T-helper 17 cell (primary cell): ENCODE measurements around the gene FHIT. TPM values are rescaled to one million over a fixed set of nuclear protein-coding genes. Genes with fewer than 3 reads are reported as not detected.
"Not testable (repeated sequence)": the region's sequence is repeated elsewhere in the genome, so short reads cannot be mapped to it uniquely, and the experiment has no call there.

Source experiments
- ATAC-seq: fragments of 150-1000 bp; cut with Tn5 transposase; 2 replicates; pipeline ENCODE4 v1.10.0; 2021; ENCODE audit warnings: mild to moderate bottlenecking, moderate library complexity
- DNase-seq, 3 donors: peaks; one replicate each; pipeline versions ENCODE4 v3.0.0 to v3.0.0-alpha.2; 2020 to 2021
- H3K9me3 ChIP-seq: one replicate; pipeline ENCODE4 v1.7.0; 2013; ENCODE audit warnings: low read length, mild to moderate bottlenecking; ENCODE audit not compliant: control insufficient read depth, poor library complexity, severe bottlenecking
- H3K27ac Mint-ChIP-seq: one replicate; pipeline ENCODE4 v1.8.0; 2022; ENCODE audit warnings: mild to moderate bottlenecking, moderate library complexity, mixed read lengths
- H3K27me3 Mint-ChIP-seq: one replicate; pipeline ENCODE4 v1.8.0; 2022; ENCODE audit warnings: mixed read lengths
- H3K36me3 Mint-ChIP-seq: one replicate; pipeline ENCODE4 v1.8.0; 2022; ENCODE audit warnings: low read depth, mixed read lengths
- H3K4me1 Mint-ChIP-seq: one replicate; pipeline ENCODE4 v1.8.0; 2022; ENCODE audit warnings: mild to moderate bottlenecking, mixed read lengths
- H3K4me3 Mint-ChIP-seq: one replicate; pipeline ENCODE4 v1.8.0; 2022; ENCODE audit warnings: mild to moderate bottlenecking, moderate library complexity, mixed read lengths
- total RNA-seq, 4 donors: library from RNA in 2 of 4; stranded (reverse) in 2 of 4; gene quantifications; one replicate each; pipeline ENCODE4 v1.2.3 and lab custom pipeline; 2022 to 2026

Gene FHIT
- total RNA-seq, 2 donors from 2014 or later, result 18.8 to 28.6 TPM

- Mint-ChIP-seq H3K36me3 (no peaks in the 10 kb centered on the region), H3K4me1 (no peaks in the 10 kb centered on the region), H3K27me3 (no peaks in the 10 kb centered on the region), H3K4me3 (no peak overlapping the region), H3K27ac (no peak overlapping the region)
- no peaks in the 10 kb centered on the region for H3K9me3 ChIP-seq
- DNase-seq (no peak), ATAC-seq (no peak)
Observed at GRCh38 chr3:60703008-60703407, 548.2 kb downstream of the FHIT start.

- no peaks in the 10 kb centered on the region for H3K27me3 Mint-ChIP-seq
- no peak for DNase-seq
- H3K4me1 Mint-ChIP-seq, result no peaks in the 10 kb centered on the region
- ATAC-seq, result no peak
- H3K4me3 Mint-ChIP-seq, result no peak overlapping the region
- no peak overlapping the region for H3K27ac Mint-ChIP-seq
- no peaks in the 10 kb centered on the region for H3K36me3 Mint-ChIP-seq
- no peaks in the 10 kb centered on the region for H3K9me3 ChIP-seq
Observed at GRCh38 chr3:60698117-60698516, 553.1 kb downstream of the FHIT start.

GRCh38 chr3:60697132-60697531 lies 554.1 kb downstream of the FHIT start:
- H3K4me1 Mint-ChIP-seq, result no peaks in the 10 kb centered on the region
- no peaks in the 10 kb centered on the region for H3K36me3 Mint-ChIP-seq
- no peak overlapping the region for H3K27ac Mint-ChIP-seq
- no peaks in the 10 kb centered on the region for H3K9me3 ChIP-seq
- H3K27me3 Mint-ChIP-seq, result no peaks in the 10 kb centered on the region
- DNase-seq, result no peak
- ATAC-seq, result no peak
- no peak overlapping the region for H3K4me3 Mint-ChIP-seq

DNA sequence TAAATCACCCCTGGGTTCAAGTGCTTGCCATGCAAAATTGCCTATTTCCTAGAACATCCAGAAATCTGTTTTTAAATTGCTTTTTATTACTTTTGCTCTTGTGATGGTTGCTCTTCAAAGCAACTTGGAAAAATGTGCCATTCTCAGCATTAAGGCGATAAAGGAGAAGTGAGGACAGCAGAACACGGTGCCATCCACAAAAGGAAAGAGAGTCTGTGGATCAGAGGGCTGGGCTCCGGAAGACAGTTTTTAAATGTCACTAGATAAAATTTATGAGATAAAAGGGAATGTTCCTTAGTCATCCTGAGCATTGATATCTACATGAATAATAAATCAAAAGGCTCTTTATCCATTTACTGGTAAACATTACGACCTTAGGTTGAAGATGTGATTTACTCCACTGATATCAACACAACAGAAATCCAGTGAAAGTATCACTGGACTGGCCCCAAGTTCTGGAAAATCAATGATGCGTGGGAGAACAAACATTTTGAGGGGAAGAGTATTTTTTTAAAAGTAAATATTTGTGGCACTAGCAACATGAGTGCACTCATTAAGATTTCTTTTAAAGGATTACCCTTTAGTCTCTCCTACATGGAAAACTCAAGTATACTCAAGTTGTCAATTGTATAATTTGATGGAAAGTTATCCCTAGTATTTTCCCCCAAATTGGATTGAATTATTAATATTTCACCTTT lies 554.7 kb downstream of the FHIT start:
- Mint-ChIP-seq H3K27me3 (no peaks in the 10 kb centered on the region), H3K36me3 (no peaks in the 10 kb centered on the region), H3K27ac (no peak overlapping the region), H3K4me1 (no peaks in the 10 kb centered on the region), H3K4me3 (no peak overlapping the region)
- no peaks in the 10 kb centered on the region for H3K9me3 ChIP-seq
- ATAC-seq, result no peak
- no peak for DNase-seq

DNA sequence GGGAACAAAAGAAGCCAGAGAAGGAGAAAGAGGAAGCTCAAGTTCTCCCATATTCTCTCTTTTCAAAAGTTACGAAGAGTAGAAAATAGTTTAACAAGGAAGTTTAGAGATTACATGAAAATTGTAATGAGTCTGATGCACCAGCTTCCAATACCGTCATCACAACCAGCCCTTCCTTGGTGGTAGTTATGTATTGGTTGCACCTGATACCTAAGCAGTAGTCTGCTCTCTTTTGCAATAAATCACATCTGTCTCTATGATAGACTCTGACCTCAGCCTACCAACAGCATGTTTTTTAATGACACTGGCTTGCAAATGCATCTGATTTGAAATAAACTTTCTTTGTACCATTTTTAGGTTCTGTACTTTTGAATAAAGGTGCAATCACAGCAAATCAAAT lies 575.8 kb downstream of the FHIT start:
- H3K4me3 Mint-ChIP-seq, result no peak overlapping the region
- ATAC-seq (no peak), DNase-seq (no peak)
- no peaks in the 10 kb centered on the region for H3K9me3 ChIP-seq
- no peaks in the 10 kb centered on the region for H3K36me3 Mint-ChIP-seq
- H3K27ac Mint-ChIP-seq, result no peak overlapping the region
- H3K27me3 Mint-ChIP-seq, result no peaks in the 10 kb centered on the region
- no peaks in the 10 kb centered on the region for H3K4me1 Mint-ChIP-seq

DNA sequence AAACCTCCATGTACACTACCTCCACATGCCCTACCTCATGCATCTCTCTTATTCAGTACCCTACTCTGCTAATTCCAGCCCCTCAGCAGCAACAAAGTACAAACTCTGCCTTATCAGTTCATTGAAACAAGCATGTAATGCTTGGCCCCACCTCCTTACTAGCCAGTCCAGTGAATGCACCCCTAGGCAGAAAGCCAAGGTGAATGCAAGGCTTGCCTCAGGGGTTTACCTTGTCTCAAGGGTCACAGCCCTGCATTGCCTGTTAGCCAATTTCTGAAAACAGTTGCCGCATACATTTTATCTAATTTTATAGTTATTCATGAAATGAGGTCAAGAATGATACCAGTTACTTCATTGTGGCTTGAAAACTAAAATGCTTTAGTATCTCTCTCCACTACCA lies 576.4 kb downstream of the FHIT start:
- DNase-seq (no peak), ATAC-seq (no peak)
- H3K4me3 Mint-ChIP-seq, result no peak overlapping the region
- H3K27me3 Mint-ChIP-seq, result no peaks in the 10 kb centered on the region
- no peaks in the 10 kb centered on the region for H3K9me3 ChIP-seq
- H3K36me3 Mint-ChIP-seq, result no peaks in the 10 kb centered on the region
- no peaks in the 10 kb centered on the region for H3K4me1 Mint-ChIP-seq
- no peak overlapping the region for H3K27ac Mint-ChIP-seq

DNA sequence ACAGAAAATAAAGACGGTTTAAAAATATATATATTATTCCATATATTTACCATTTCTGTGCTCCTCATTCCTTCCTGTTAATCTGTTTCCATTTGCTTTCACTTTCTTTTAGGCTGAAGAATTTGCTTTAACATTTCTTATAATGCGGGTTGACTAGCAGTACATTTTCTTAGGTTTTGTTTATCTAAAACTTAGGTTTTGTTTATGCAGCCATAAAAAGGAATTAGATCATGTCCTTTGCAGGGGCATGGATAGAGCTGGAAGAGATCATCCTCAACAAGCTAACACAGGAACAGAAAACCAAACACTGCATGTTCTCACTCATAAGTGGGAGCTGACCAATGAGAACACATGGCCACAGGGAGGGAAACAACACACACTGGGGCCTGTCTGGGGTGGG lies 578.1 kb downstream of the FHIT start:
- no peak overlapping the region for H3K27ac Mint-ChIP-seq
- no peaks in the 10 kb centered on the region for H3K36me3 Mint-ChIP-seq
- DNase-seq (no peak), ATAC-seq (no peak)
- H3K4me3 Mint-ChIP-seq, result no peak overlapping the region
- no peaks in the 10 kb centered on the region for H3K4me1 Mint-ChIP-seq
- no peaks in the 10 kb centered on the region for H3K9me3 ChIP-seq
- no peaks in the 10 kb centered on the region for H3K27me3 Mint-ChIP-seq

DNA sequence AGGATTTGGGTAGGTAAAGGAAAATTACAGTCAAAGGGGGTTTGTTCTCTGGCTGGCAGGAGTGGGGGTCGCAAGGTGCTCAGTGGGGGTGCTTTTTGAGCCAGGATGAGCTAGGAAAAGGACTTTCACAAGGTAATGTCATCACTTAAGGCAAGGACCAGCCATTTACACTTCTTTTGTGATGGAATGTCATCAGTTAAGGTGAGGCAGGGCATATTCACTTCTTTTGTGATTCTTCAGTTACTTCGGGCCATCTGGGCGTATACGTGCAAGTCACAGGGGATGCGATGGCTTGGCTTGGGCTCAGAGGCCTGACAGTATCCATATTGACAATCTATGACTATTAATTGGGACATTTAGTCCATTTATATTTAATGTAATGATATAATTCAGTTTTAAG lies 578.9 kb downstream of the FHIT start:
- not testable (repeated sequence) for H3K4me1 Mint-ChIP-seq, H3K27me3 Mint-ChIP-seq, H3K27ac Mint-ChIP-seq, ATAC-seq, H3K36me3 Mint-ChIP-seq, DNase-seq, H3K9me3 ChIP-seq, H3K4me3 Mint-ChIP-seq

- no peaks in the 10 kb centered on the region for H3K4me1 Mint-ChIP-seq
- H3K27me3 Mint-ChIP-seq, result no peaks in the 10 kb centered on the region
- no peaks in the 10 kb centered on the region for H3K36me3 Mint-ChIP-seq
- no peak for ATAC-seq
- no peak overlapping the region for H3K4me3 Mint-ChIP-seq
- H3K9me3 ChIP-seq, result no peaks in the 10 kb centered on the region
- no peak overlapping the region for H3K27ac Mint-ChIP-seq
- DNase-seq, result no peak
Observed at GRCh38 chr3:60669636-60670035, 581.6 kb downstream of the FHIT start.

DNA sequence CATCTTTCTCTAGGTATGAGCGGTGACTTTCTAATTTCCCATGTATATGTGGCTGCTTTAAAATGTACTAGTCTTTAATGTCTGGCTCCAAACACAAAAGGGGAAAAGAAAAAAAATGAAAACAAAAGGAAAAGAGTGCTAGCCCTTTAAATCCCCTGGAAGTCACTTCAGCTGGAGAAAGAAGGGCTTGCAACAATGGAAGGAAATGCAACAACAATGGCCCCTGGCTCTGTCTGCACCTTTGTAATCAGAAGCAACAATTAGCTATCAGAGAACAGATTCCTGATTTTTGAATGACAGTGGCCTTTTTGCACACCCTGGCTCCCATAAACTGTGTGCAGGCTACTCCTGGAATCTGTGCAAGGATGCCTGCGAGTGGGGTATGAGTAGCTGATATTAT lies 591.2 kb downstream of the FHIT start:
- Mint-ChIP-seq H3K4me1 (no peaks in the 10 kb centered on the region), H3K27me3 (no peaks in the 10 kb centered on the region), H3K36me3 (no peaks in the 10 kb centered on the region), H3K27ac (no peak overlapping the region), H3K4me3 (no peak overlapping the region)
- no peak for DNase-seq
- no peak for ATAC-seq
- no peaks in the 10 kb centered on the region for H3K9me3 ChIP-seq

GRCh38 chr3:60659098-60659497 lies 592.2 kb downstream of the FHIT start:
- ATAC-seq (no peak), DNase-seq (no peak)
- Mint-ChIP-seq H3K4me3 (no peak overlapping the region), H3K36me3 (no peaks in the 10 kb centered on the region), H3K4me1 (no peaks in the 10 kb centered on the region), H3K27me3 (no peaks in the 10 kb centered on the region), H3K27ac (no peak overlapping the region)
- no peaks in the 10 kb centered on the region for H3K9me3 ChIP-seq

DNA sequence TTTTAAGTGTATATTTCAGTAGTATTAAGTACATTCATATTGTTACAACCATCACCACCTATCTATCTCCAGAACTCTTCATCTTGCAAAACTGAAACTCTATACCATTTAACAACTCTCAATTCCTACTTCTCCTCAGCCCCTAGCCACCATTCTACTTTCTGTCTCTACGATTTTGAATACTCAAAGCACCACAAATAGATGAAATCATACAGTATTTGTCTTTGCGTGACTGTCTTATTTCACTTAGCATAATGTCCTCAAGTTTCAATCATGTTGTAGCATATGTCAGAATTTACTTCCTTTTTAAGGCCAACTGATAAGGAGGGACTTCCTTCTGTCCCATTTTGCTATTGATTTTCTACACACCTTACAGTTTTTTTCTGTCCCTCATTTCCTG lies 593.3 kb downstream of the FHIT start:
- ATAC-seq, result no peak
- Mint-ChIP-seq H3K4me1 (no peaks in the 10 kb centered on the region), H3K4me3 (no peak overlapping the region), H3K27me3 (no peaks in the 10 kb centered on the region), H3K36me3 (no peaks in the 10 kb centered on the region), H3K27ac (no peak overlapping the region)
- no peak for DNase-seq
- no peaks in the 10 kb centered on the region for H3K9me3 ChIP-seq

DNA sequence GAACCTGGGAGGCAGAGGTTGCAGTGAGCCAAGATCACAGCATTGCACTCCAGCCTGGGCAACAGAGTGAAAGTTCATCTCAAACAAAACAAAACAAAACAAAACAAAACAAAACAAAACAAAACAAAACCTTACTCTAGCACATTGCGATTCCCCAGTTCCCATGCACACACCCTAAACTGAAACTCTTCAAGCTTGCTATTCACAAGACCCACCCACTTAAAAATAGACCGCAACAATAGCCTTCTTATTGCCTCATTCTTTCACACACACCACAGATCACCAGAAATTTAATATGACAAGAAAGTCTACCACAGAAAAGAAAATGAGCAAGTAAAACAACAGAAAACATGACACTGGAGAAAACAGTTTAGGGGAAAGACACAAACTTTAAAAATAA lies 598.4 kb downstream of the FHIT start:
- DNase-seq (no peak), ATAC-seq (no peak)
- Mint-ChIP-seq H3K27ac (no peak overlapping the region), H3K4me1 (no peaks in the 10 kb centered on the region), H3K27me3 (no peaks in the 10 kb centered on the region), H3K4me3 (no peak overlapping the region), H3K36me3 (peaks cover under 1% of the 10 kb centered on the region)
- no peaks in the 10 kb centered on the region for H3K9me3 ChIP-seq

DNA sequence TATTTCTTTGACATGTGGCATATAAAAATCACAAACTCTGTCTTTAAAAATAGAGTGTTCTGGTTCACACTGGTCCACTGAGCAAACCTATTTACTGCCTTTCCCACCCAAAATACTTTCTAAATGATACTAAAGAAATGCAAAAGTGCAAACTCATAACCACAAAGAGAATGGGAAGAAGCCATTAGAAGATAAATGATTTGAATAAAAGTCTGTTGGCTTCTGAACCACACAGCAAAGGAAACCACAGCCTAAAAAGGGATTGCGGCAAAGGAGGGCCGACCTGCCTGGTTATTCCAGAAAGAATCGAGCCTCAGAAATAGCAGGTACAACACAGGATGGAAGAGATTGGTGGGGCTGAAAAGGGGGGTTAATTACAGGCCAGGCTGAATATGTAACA lies 599.5 kb downstream of the FHIT start:
- no peaks in the 10 kb centered on the region for H3K27me3 Mint-ChIP-seq
- H3K4me1 Mint-ChIP-seq, result no peaks in the 10 kb centered on the region
- no peak overlapping the region for H3K4me3 Mint-ChIP-seq
- no peak overlapping the region for H3K27ac Mint-ChIP-seq
- H3K36me3 Mint-ChIP-seq, result peaks cover 2% of the 10 kb centered on the region
- DNase-seq, result no peak
- no peaks in the 10 kb centered on the region for H3K9me3 ChIP-seq
- ATAC-seq, result no peak
